Sigmoid colon (tissue), 3 donors: ENCODE measurements around the gene ZNF408.

Experiments used
- POLR2A ChIP-seq, 2 donors: fragments of 450-650 bp; IDR thresholded peaks; one replicate each; pipeline ENCODE4 v1.6.1; 2016; ENCODE audit warnings: antibody characterized with exemption in 2 of 2, mild to moderate bottlenecking in 2 of 2, moderate library complexity in 2 of 2
- TF ChIP-seq, protein P1 (sequence below), 4 experiments: fragments of 450-650 bp in 3 of 4; fragments of 200-600 bp in 1 of 4; IDR thresholded peaks; one replicate each; pipeline ENCODE4 v1.5.1; 2016 to 2019; ENCODE audit warnings: antibody characterized with exemption in 4 of 4, mild to moderate bottlenecking in 3 of 4, moderate library complexity in 2 of 4

DNA sequence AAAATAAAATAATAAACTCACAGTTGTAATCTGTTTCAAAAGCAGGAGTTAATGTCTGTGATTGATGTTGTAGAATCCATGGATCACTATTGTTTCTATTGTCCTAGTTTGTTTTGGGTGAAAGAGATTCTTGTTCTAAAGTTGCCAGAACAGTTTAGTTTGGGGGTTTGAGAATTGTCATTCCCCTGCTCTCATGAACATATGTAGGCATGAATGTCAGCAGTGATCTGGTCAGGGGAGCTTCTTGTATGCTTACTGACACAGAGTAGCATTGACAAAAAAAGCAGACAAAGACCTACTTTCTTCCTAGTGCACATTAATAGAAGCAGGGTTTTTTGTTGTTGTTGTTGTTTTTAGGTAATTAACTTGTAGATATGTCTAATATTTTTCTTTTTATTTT, 39.0 kb upstream of the ZNF408 start:
- TF ChIP-seq, protein P1, sequence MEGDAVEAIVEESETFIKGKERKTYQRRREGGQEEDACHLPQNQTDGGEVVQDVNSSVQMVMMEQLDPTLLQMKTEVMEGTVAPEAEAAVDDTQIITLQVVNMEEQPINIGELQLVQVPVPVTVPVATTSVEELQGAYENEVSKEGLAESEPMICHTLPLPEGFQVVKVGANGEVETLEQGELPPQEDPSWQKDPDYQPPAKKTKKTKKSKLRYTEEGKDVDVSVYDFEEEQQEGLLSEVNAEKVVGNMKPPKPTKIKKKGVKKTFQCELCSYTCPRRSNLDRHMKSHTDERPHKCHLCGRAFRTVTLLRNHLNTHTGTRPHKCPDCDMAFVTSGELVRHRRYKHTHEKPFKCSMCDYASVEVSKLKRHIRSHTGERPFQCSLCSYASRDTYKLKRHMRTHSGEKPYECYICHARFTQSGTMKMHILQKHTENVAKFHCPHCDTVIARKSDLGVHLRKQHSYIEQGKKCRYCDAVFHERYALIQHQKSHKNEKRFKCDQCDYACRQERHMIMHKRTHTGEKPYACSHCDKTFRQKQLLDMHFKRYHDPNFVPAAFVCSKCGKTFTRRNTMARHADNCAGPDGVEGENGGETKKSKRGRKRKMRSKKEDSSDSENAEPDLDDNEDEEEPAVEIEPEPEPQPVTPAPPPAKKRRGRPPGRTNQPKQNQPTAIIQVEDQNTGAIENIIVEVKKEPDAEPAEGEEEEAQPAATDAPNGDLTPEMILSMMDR (IDR thresholded peaks at IDR 0.05), result no peak
- no peak for TF ChIP-seq POLR2A (IDR thresholded peaks at IDR 0.05)
